Gastroesophageal sphincter (tissue), 4 donors: ENCODE measurements around the gene FBXW4. TPM values are rescaled to one million over a fixed set of nuclear protein-coding genes. Genes with fewer than 3 reads are reported as not detected.

Source experiments
- ATAC-seq: fragments of 150-250 bp; one replicate; pipeline ENCODE4 v1.9.1; 2016; ENCODE audit warnings: mild to moderate bottlenecking, moderate library complexity
- H3K27ac ChIP-seq, 4 donors: fragments of 200-600 bp; sonication (generic) in 3 of 4; 1 replicate in 3 of 4; 2 replicates in 1 of 4; pipeline ENCODE4 v1.5.1; 2016 to 2019
- H3K27me3 ChIP-seq: fragments of 200-600 bp; sonication (generic); one replicate; pipeline ENCODE4 v1.5.1; 2019
- H3K36me3 ChIP-seq, 2 donors: fragments of 200-600 bp; sonication (generic); one replicate each; pipeline ENCODE4 v1.5.1; 2019; ENCODE audit warnings: control low read depth in 1 of 2
- H3K4me1 ChIP-seq, 3 donors: fragments of 200-600 bp; sonication (generic); 1 replicate in 2 of 3; 2 replicates in 1 of 3; pipeline ENCODE4 v1.5.1; 2016 to 2019; ENCODE audit warnings: control low read depth in 2 of 3
- H3K4me3 ChIP-seq, 2 donors: fragments of 200-600 bp; sonication (generic); one replicate each; pipeline ENCODE4 v1.5.1; 2019; ENCODE audit warnings: mild to moderate bottlenecking in 1 of 2, moderate library complexity in 1 of 2
- H3K9me3 ChIP-seq, 3 donors: fragments of 200-600 bp; sonication (generic); one replicate each; pipeline ENCODE4 v1.5.1; 2017 to 2019; ENCODE audit warnings: control low read depth in 2 of 3
- CTCF ChIP-seq, 4 experiments: fragments of 200-600 bp in 2 of 4; fragments of 450-650 bp in 2 of 4; sonication (generic) in 1 of 4; IDR thresholded peaks; one replicate each; pipeline ENCODE4 v1.5.1; 2017 to 2019; ENCODE audit warnings: antibody characterized with exemption in 4 of 4, mild to moderate bottlenecking in 2 of 4, moderate library complexity in 2 of 4
- EP300 ChIP-seq: sonication (generic); formaldehyde crosslinking; IDR thresholded peaks from one replicate; pipeline ENCODE4 v1.6.1; 2017; ENCODE audit warnings: antibody characterized with exemption, mild to moderate bottlenecking
- POLR2A ChIP-seq, 2 donors: fragments of 450-650 bp; IDR thresholded peaks; one replicate each; pipeline ENCODE4 v1.6.1; 2017; ENCODE audit warnings: antibody characterized with exemption in 2 of 2, mild to moderate bottlenecking in 2 of 2, moderate library complexity in 1 of 2
- POLR2AphosphoS5 ChIP-seq: sonication (generic); formaldehyde crosslinking; IDR thresholded peaks from one replicate; pipeline ENCODE4 v1.6.1; 2017; ENCODE audit warnings: antibody characterized with exemption
- WGBS, 2 donors: methylation state at CpG; one replicate each; pipeline ENCODE4 v1.1.5; 2018; ENCODE audit warnings: low coverage in 1 of 2; 5-methylcytosine and 5-hydroxymethylcytosine counted together
- total RNA-seq, 4 donors: library from RNA; depleted of rRNA; stranded (reverse); fragments of >200 nt; gene quantifications; one replicate each; pipeline ENCODE4 v1.1.0, GENCODE V29; 2016

The FBXW4 gene
- total RNA-seq, 4 donors from 2014 or later = 85.4 to 131 (median 112) TPM

GRCh38 chr10:101576211-101576863 lies 118.6 kb downstream of the FBXW4 start:
- no peak for TF ChIP-seq POLR2AphosphoS5
- Histone ChIP-seq H3K27ac (no peak overlapping the region), H3K4me1 (no peaks in the 10 kb centered on the region), H3K36me3 (peaks cover 0 to 48% of the 10 kb centered on the region in 2 donors), H3K4me3 (no peak overlapping the region), H3K9me3 (peaks cover 0 to 14% (median 0%) of the 10 kb centered on the region in 3 donors), H3K27me3 (no peaks in the 10 kb centered on the region)
- no peak for ATAC-seq
- WGBS, 2 donors = 88 to 96% methylated on average over 2 of the region's 7 CpGs

- H3K36me3 ChIP-seq = peaks cover 0 to 41% of the 10 kb centered on the region in 2 donors
- peaks cover 0 to 14% (median 0%) of the 10 kb centered on the region in 3 donors for H3K9me3 ChIP-seq
- no CpG with 5 or more reads among the region's 7 CpGs for WGBS, 2 donors
- no peak for TF ChIP-seq POLR2A (IDR thresholded peaks at IDR 0.05)
- TF ChIP-seq POLR2AphosphoS5 = no peak
- TF ChIP-seq EP300 = no peak
- TF ChIP-seq CTCF (IDR thresholded peaks at IDR 0.05) = no peak
- no peaks in the 10 kb centered on the region for H3K27me3 ChIP-seq
- no peak overlapping the region for H3K4me3 ChIP-seq
- ATAC-seq = no peak
- H3K4me1 ChIP-seq = peaks cover 0 to 5% (median 2%) of the 10 kb centered on the region in 3 donors
- H3K27ac ChIP-seq = no peak overlapping the region
Observed at GRCh38 chr10:101575580-101576210, 119.3 kb downstream of the FBXW4 start.

DNA sequence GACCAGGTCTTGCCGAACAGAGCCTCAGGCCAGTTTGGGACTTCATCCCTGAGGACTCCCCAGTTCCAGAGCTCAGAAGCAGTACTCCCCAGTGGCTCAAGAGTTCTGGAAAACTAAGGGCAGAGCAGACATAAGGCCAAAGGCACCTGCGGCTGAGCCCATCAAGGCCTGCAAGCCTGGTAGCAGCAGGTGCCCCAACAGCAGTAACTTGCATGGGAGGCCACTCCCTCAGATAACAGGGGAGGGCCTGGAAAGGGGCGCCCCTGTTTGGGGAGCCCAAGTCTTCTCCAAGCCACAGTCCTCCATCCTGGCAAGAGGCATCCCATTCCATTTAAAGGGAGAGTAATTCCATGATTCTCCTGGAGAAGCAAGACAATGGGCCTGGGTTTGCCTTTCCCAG lies 119.9 kb downstream of the FBXW4 start:
- Histone ChIP-seq H3K36me3 (peaks cover 0 to 35% of the 10 kb centered on the region in 2 donors), H3K4me3 (no peak overlapping the region), H3K27me3 (peaks cover under 1% of the 10 kb centered on the region), H3K27ac (no peak overlapping the region), H3K9me3 (peaks cover 0 to 14% (median 0%) of the 10 kb centered on the region in 3 donors), H3K4me1 (peaks cover 0 to 11% (median 8%) of the 10 kb centered on the region in 3 donors)
- no peak for ATAC-seq
- no peak for TF ChIP-seq POLR2A (IDR thresholded peaks at IDR 0.05)
- no peak for TF ChIP-seq POLR2AphosphoS5
- TF ChIP-seq CTCF (IDR thresholded peaks at IDR 0.05) = no peak
- TF ChIP-seq EP300 = no peak
- WGBS, 2 donors = 80% methylated on average over 1 of the region's 3 CpGs

DNA sequence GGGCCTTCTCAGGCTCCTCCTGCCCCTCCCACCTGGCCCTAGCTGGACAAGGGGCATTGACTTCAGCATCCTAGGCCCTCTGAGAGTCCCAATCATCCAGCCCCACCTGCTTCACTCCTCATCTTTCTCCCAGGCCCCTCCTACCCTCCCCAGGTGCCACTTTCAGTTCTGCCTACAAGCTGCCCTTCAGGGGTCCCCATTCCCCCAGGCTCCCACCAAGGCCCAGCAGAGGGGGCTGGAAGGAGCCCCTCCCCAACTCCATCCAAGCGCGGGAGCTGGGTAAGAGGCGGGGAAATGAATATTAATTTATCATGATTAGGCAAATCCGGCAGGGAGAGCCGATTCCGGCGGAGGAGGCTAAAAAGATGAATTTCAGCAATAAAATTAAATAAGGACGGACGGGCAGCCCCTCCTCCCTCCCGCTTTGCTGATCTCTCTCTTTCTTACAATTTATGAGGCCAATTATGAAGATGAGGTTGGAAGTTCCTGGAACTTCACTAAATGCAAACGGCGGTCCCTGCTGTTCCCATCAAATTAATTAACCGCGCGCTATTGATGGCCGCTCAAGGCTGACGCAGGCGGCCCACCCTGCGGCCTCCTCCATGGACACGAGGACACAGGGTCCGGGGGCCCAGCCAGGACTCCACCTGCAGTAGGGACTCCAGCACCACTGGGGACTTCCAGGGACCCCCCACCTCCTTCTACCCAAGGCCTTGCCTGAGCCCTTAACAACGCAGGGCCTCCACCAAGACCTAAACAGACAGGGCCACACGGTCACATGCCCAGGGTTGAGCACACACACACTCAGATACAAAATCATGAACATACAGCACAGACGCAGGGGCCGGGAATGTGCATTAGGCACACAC lies 120.9 kb downstream of the FBXW4 start:
- ATAC-seq = no peak
- WGBS, 2 donors = 70 to 86% methylated on average over 8 to 12 of the region's 25 CpGs
- Histone ChIP-seq H3K27ac (no peak overlapping the region), H3K27me3 (peaks cover 10% of the 10 kb centered on the region), H3K9me3 (peaks cover 0 to 14% (median 0%) of the 10 kb centered on the region in 3 donors), H3K4me3 (no peak overlapping the region), H3K36me3 (peaks cover 0 to 26% of the 10 kb centered on the region in 2 donors), H3K4me1 (peaks cover 0 to 20% (median 15%) of the 10 kb centered on the region in 3 donors)
- no peak for TF ChIP-seq EP300
- TF ChIP-seq POLR2AphosphoS5 = no peak
- TF ChIP-seq CTCF (IDR thresholded peaks at IDR 0.05) = no peak
- no peak for TF ChIP-seq POLR2A (IDR thresholded peaks at IDR 0.05)

- peaks cover 24% of the 10 kb centered on the region for H3K27me3 ChIP-seq
- 75% methylated on average over 1 of the region's 2 CpGs; no CpG with 5 or more reads in 1 of the 2 donors for WGBS, 2 donors
- H3K4me1 ChIP-seq = peaks cover 0 to 20% (median 15%) of the 10 kb centered on the region in 3 donors
- ATAC-seq = no peak
- TF ChIP-seq POLR2AphosphoS5 = no peak
- TF ChIP-seq EP300 = no peak
- TF ChIP-seq CTCF (IDR thresholded peaks at IDR 0.05) = no peak
- no peak for TF ChIP-seq POLR2A (IDR thresholded peaks at IDR 0.05)
- H3K27ac ChIP-seq = no peak overlapping the region
- H3K4me3 ChIP-seq = no peak overlapping the region
- peaks cover 0 to 12% of the 10 kb centered on the region in 2 donors for H3K36me3 ChIP-seq
- peaks cover 0 to 14% (median 0%) of the 10 kb centered on the region in 3 donors for H3K9me3 ChIP-seq
Observed at GRCh38 chr10:101572785-101573184, 122.2 kb downstream of the FBXW4 start.
